Measurements from ENCODE around the gene LDLRAP1.

The LDLRAP1 gene

DNA sequence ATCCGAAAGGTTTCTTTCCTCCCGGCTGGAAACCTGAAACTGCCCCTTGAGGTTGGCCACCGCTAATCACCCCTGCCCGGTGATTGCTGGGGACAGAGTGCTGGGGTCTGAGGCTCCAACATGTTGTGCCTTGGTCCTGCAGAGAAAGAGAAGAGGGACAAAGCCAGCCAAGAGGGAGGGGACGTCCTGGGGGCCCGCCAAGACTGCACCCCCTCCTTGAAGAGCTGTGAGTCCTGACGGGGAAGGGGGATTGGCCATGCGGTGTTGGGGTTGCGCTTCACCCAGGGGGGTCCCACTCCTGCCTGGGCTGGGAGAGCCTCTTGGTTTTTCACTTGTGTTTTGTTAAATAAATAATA is 19.5 kb downstream of the LDLRAP1 start:
- DNase-seq (ENCODE audit: low read depth), result no peak

DNA sequence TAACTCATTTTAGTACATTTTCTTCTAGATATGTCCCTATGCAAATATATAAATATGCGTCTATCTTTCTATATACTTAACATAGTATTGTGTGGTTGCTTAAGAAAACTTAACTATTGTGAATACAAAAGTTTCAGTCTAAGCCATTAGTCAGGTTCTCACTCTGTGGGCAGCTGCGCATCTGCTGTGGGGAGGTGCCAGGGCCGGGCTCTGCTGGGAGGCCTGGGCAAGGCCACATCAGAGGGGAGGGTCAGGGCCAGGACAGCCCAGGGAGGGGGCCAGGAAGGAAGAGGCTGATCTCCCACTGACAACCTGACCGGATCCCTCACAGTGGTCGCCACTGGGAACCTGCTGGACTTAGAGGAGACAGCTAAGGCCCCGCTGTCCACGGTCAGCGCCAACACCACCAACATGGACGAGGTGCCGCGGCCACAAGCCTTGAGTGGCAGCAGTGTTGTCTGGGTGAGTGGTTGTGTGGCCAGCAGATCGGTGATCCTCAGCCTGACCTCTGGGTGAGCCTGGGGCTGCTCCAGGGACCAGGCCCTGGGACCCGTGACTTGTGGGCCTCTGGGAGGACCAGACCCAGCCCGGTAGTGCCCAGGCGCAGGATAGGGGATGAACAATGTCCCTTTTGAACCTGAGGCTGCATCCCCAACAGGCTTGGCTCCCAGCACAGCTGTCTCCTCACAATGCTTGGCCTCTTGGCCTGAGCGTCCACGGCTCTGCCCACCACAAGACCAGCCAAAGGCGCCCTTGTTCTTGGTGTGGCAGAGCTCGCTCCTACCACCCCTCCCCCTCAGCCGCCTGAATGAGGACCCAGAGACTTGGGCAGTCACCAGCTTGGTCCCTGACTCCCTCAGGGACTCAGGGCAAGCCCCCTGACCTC is 20.2 kb downstream of the LDLRAP1 start:
- DNase-seq (ENCODE audit: low read depth), result no peak

GRCh38 chr1:25564777-25565574 is 21.6 kb downstream of the LDLRAP1 start:
- DNase-seq (ENCODE audit: low read depth), result no peak

DNA sequence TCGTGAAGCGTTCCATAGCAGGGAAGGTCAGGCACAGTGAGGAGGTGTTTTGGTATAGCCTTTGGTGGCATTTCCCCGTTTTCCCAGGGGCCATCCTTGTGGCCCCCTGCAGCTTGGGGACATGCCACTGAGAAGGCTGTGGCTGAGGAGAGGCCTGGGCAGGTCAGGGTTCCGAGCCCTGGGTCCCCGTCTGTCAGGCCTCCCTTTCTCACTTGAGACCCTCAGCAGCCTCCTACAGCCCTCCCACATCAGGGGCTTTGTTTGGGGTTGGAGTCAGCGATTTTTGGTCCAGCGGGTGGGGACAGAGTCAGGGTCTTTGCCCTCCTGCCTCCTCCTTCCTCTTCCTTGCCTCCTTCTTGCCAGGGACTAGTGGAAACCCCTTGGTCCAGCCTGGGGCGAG is 22.2 kb downstream of the LDLRAP1 start:
- no peak for DNase-seq (ENCODE audit: low read depth)

- no peak for DNase-seq (ENCODE audit: low read depth)
Observed at GRCh38 chr1:25566176-25566729, 22.8 kb downstream of the LDLRAP1 start.

GRCh38 chr1:25566730-25567341 is 23.4 kb downstream of the LDLRAP1 start:
- no peak for DNase-seq (ENCODE audit: low read depth)

DNA sequence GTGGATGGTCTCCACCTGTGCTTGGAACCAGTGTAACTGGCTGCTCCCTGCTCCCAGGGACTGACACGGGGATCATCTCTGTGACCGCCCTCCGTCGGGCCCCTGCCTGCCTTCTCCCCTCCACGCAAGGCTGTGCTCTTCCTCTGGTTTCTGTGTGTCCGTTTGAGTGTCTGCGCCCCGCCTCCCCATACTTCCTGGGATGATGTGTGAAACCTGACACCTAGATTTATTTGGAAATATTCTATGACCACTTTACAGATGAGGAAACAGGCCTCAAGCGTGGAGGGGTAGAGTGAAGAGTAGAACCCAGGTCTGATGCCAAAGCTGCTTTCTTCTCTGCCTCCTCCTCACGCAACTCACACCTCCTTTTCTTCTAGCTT is 24.3 kb downstream of the LDLRAP1 start:
- no peak for DNase-seq (ENCODE audit: low read depth)

DNA sequence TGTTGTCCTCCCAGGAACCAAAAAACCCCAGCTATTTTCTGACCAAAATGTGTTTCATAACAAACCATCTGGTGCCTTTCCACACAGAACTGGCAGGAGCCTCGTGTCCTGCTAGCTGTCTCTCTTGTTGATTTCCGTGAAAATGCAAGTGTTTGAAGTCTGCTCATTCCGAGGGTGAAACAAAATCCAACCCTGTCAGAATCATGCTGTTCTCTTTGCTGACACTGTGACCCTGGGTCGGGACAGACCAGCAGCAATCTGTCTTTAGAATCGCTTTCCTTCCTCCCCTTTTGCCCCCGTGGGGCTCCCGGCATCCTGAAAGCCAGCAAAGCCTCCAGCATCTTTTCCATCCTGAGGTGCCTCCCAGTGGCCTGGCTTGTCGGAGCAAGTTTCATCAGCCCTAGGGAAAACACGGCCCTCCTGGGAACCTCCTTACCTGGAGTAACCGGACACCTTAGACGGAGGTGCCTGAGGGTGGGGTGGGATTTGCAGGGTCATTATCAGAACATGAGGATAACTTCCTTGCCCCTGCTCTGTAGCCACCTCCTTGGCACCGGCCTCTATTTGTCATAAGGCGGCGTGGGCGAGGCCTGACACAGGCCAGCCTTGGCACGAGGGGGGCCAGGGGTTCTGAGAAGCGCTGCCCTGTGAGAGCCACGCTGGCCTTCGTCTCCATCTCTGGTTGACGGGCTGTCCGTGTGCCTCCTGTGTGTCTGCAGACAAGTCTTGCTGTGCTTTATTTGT is 24.9 kb downstream of the LDLRAP1 start:
- no peak for DNase-seq (ENCODE audit: low read depth)

DNA sequence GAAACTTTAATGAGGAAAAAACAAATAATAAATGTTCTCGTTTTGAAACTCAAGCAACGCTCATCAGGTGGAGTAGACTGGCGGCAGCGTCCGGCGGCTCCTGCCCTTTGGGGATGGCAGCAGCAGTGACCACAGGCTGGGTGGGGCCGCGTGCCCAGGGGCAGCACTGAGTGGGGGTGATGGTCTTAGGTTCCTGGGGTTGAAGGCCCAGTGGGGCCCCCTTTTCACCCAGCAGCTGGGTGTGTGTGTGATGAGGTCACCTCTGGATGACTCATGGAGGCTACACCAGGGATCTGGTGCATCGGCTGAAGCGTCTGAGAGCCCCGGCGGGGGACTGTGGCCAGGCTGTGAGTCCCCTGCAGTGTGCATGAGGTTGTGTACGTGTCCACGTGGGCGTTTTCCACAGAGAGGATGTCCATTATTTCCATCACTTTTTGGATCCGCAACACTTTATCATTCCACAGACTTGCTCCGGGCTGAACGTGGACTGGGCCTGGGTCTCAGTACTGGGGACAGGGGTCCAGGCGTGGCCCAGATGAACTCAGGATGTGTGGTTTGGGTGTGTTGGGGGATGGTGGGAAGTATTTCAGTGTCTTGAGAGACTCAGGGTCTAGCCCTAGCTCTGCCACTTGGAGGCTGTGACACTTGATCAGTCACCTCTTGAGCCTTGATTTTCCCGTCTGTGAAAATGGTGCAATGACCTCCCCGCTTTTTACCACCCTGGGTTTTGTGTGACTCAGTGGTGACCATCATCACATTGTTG is 25.6 kb downstream of the LDLRAP1 start:
- DNase-seq (ENCODE audit: low read depth), result no peak

GRCh38 chr1:25569597-25570396 is 26.4 kb downstream of the LDLRAP1 start:
- no peak for DNase-seq (ENCODE audit: low read depth)

GRCh38 chr1:25570798-25571521 is 27.6 kb downstream of the LDLRAP1 start:
- DNase-seq (ENCODE audit: low read depth), result no peak

GRCh38 chr1:25571522-25571970 is 28.1 kb downstream of the LDLRAP1 start:
- DNase-seq (ENCODE audit: low read depth), result no peak

DNA sequence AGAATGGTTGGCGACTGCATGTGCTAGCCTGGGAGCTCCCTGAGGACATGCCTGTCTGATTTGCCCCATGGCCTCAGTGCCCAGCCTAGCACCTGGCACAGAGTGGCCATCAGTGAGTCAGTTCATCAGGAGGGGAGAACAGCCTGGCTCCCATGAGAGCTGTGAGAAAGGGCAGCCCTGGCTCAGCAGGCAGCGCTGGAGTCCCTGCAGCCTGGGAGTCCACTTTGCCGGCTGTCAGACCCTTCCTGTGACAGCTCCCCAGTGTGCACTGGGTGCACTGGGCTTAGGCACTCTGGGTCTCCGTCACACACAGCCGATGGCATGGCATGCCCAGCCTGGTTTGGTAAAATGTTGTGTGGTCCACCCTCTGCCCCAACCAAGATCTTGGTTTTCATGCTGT is 28.7 kb downstream of the LDLRAP1 start:
- no peak for DNase-seq (ENCODE audit: low read depth)

GRCh38 chr1:25572708-25573590 is 29.5 kb downstream of the LDLRAP1 start:
- no peak for DNase-seq (ENCODE audit: low read depth)

GRCh38 chr1:25573591-25573930 is 30.2 kb downstream of the LDLRAP1 start:
- no peak for DNase-seq (ENCODE audit: low read depth)

GRCh38 chr1:25573961-25574360 is 30.6 kb downstream of the LDLRAP1 start:
- no peak for DNase-seq (ENCODE audit: low read depth)

DNA sequence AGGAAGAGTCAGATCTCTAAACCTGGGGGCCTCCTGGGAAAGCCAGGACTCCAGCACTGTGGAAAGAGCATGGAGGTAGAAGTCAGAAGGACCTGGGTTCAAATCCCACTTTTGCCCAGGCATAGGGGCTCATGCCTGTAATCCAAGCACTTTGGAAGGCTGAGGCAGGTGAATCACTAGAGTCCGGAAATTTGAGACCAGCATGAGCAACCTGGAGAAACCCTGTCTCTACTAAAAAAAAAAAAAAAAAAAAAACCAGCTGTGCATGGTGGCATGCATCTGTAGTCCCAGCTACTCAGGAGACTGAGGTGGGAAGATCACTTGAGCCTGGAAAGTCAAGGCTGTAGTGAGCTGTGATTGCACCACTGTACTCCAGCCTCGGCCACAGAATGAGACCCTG is 31.8 kb downstream of the LDLRAP1 start:
- DNase-seq (ENCODE audit: low read depth), result no peak

- no peak for DNase-seq (ENCODE audit: low read depth)
Observed at GRCh38 chr1:25576459-25577133, 33.2 kb downstream of the LDLRAP1 start.
